ENCODE measurements around the gene ZSWIM3.

GRCh38 chr20:45913116-45913515 lies 55.7 kb downstream of the ZSWIM3 start:
- TF ChIP-seq CTCF (IDR thresholded peaks at IDR 0.05; ENCODE audit: poor library complexity, severe bottlenecking) (no peak), MXI1 (conservative IDR thresholded peaks at IDR 0.05; ENCODE audit: poor library complexity, severe bottlenecking) (no peak), REST (IDR thresholded peaks at IDR 0.05; ENCODE audit: borderline replicate concordance) (no peak), RAD21 (conservative IDR thresholded peaks at IDR 0.05) (no peak)

All from neural cell (in vitro differentiated cells).